GM12873 (cell line): ENCODE measurements around the gene SAXO2.

ENCODE experiments used
- CTCF ChIP-seq: IDR thresholded peaks from 2 replicates; pipeline ENCODE4 v1.5.1; 2012; ENCODE audit warnings: low read depth, mild to moderate bottlenecking, moderate library complexity, low read length, control low read depth; ENCODE audit not compliant: insufficient read depth; ENCODE audit errors: missing control alignments

Gene SAXO2

DNA sequence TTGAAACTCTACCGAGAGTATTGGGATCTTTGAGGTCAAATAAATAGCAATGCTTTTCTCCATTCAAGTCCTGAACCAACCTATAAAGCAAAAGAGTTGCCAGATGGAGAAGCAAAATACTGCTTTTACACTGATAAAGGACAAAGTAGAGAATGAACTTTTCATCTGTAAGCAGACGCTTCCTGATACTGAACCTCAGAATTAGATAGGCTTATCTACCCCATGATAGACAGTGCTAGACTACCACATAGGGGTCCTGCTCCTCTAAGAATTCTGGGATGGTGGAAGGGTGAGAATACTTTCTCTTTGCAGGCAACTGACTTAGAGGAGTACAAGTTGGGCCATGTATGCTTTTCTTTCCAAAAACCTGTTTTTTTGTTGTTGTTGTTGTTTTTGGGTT is 9.5 kb downstream of the SAXO2 start:
- TF ChIP-seq CTCF = no peak

DNA sequence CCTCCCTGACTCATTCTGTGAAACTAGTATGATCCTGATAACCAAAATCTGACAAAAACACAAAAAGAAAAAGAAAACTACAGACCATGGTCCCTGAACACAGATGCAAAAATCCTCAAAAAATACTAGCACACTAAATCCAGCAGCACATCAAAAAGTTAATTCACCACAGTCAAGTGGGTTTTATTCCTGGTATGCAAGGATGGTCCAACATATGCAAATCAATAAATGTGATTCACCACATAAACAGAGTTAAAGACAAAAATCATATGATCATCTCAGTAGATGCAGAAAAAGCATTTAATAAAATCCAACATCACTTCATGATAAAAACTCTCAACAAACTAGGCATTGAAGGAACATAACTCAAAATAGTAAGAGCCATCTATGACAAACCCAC is 12.8 kb downstream of the SAXO2 start:
- no peak for TF ChIP-seq CTCF

- TF ChIP-seq CTCF = peak; percentile 22
These were observed 18.7 kb downstream of the SAXO2 start for GRCh38 chr15:82281276-82281675.

DNA sequence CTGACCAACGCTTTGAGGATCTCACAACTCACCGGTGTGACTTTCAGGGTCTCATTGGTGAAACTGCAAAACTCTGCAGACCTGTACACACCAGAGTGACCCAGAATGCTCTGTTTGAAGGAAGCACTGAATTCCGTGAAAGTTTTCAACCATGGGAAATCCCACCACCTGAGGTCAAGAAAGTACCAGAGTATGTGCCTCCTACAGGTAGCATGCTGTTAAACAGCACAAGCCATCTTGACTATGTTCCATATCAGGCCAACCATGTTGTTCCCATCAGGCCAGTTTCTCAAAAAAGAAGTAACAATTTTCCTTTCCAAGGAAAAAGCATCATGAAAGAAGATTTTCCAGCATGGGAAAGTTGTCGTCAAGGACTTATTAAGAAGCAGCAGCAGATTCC is 19.8 kb downstream of the SAXO2 start:
- TF ChIP-seq CTCF = peak; percentile 17

GRCh38 chr15:82292271-82292670 is 29.7 kb downstream of the SAXO2 start:
- TF ChIP-seq CTCF = no peak

DNA sequence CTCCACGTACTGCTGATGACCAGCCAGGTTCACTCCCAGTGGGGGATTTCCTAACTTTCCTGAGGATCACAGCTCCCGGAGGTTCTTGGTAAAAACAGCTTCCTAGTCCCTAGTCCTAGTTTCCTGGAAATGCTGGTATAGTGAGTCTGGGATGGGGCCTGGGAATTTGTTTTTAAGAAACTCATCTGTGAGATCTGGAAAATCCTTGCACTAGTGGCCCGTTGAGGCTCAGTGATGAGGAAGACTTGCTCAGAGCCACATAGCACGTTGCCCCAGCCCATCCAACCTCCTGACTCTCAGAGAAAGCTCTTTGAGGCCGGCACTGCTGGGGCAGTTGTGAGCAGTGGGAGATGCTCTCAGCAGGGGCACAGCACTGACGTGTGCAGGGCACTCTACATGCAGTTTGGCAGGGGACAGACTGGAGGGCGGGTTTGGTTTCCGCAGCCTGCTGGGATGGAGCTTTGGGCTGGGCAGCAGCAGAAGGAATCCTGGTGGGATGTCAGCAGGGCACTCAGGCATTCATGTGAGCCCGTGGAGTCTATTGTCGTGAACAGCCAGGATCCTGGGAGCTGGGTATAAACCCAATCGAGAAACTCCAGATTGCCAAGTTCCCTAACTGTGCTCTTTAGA is 31.6 kb downstream of the SAXO2 start:
- no peak for TF ChIP-seq CTCF

- TF ChIP-seq CTCF = no peak
These were observed 34.9 kb downstream of the SAXO2 start for GRCh38 chr15:82297546-82297945.
